HG02870 (cell line): ENCODE measurements around the gene SYT9.
"Not testable (repeated sequence)": the region's sequence is repeated elsewhere in the genome, so short reads cannot be mapped to it uniquely, and the experiment has no call there.

Source experiments
- ATAC-seq: cut with Tn5 transposase; IDR thresholded peaks from one replicate; pipeline ENCODE4 v1.9.1; 2021; ENCODE audit warnings: mild to moderate bottlenecking, moderate library complexity; ENCODE audit not compliant: unreplicated experiment

SYT9 gene

GRCh38 chr11:7499081-7499480 lies 247.4 kb downstream of the SYT9 start:
- ATAC-seq, result no peak

GRCh38 chr11:7500251-7500650 lies 248.5 kb downstream of the SYT9 start:
- no peak for ATAC-seq

- ATAC-seq, result no peak
Observed at GRCh38 chr11:7501251-7501650, 249.5 kb downstream of the SYT9 start.

- ATAC-seq, result peak; percentile 48
Observed at GRCh38 chr11:7501894-7502293, 250.2 kb downstream of the SYT9 start.

- ATAC-seq, result no peak
Observed at GRCh38 chr11:7506243-7506642, 254.5 kb downstream of the SYT9 start.

GRCh38 chr11:7508087-7508486 lies 256.4 kb downstream of the SYT9 start:
- ATAC-seq, result no peak

GRCh38 chr11:7509966-7510365 lies 258.3 kb downstream of the SYT9 start:
- ATAC-seq, result no peak

- no peak for ATAC-seq
Observed at GRCh38 chr11:7511401-7511800, 259.7 kb downstream of the SYT9 start.

- peak; percentile 57 for ATAC-seq
Observed at GRCh38 chr11:7512525-7513233, 261.0 kb downstream of the SYT9 start.

GRCh38 chr11:7513234-7514098 lies 261.8 kb downstream of the SYT9 start, which contains the start of gene PPFIBP2:
Gene PPFIBP2, plus strand, starts transcription at chr11:7513999. Its CDS starts 35,477 bp downstream, at chr11:7549476.
- peak; percentile 57 for ATAC-seq

GRCh38 chr11:7514099-7514591 lies 262.4 kb downstream of the SYT9 start:
- no peak for ATAC-seq

GRCh38 chr11:7515447-7515886 lies 263.8 kb downstream of the SYT9 start:
- ATAC-seq, result no peak

- no peak for ATAC-seq
Observed at GRCh38 chr11:7516475-7516874, 264.8 kb downstream of the SYT9 start.

- ATAC-seq, result not testable (repeated sequence)
Observed at GRCh38 chr11:7517743-7518142, 266.0 kb downstream of the SYT9 start.
